ENCODE measurements around the gene GNG10. TPM values are rescaled to one million over a fixed set of nuclear protein-coding genes. Genes with fewer than 3 reads are reported as not detected.
A peak's percentile ranks its signal among the peaks of the same experiment; 100 is the strongest.

Gene GNG10
- total and polyA plus RNA-seq, 9 of the 15 experiments (the other 6 are each of a cell fraction or from before 2014, with no cell fraction given) = 13.1 to 37.8 (median 28.4) TPM

GRCh38 chr9:111630964-111631213 lies 30.5 kb upstream of the GNG10 start (continued):
- no peak for TF ChIP-seq ZNF592 (IDR thresholded peaks at IDR 0.05)
- TF ChIP-seq ZNF395 (CRISPR knock-in tag; IDR thresholded peaks at IDR 0.05) = peak; percentile 25; the same call in 1 of the 2 replicates
- TF ChIP-seq ZC3H8 (IDR thresholded peaks at IDR 0.05) = no peak
- no peak for TF ChIP-seq ZBTB26 (CRISPR knock-in tag; IDR thresholded peaks at IDR 0.05)
- TF ChIP-seq ETV5 (CRISPR knock-in tag; IDR thresholded peaks at IDR 0.05; ENCODE audit: low read depth) = no peak
- no peak for TF ChIP-seq BRCA1 (IDR thresholded peaks at IDR 0.05)
- TF ChIP-seq BRCA1 (CRISPR knock-in tag; IDR thresholded peaks at IDR 0.05) = no peak
- TF ChIP-seq ELF1 (tag; IDR thresholded peaks at IDR 0.05) = peak; percentile 71; the same call in 1 of the 2 replicates
- no peak for TF ChIP-seq ZNF41 (CRISPR knock-in tag; conservative IDR thresholded peaks at IDR 0.05)
- TF ChIP-seq HINFP (tag; conservative IDR thresholded peaks at IDR 0.05; ENCODE audit: low read depth) = no peak
- no peak for TF ChIP-seq E4F1 (CRISPR knock-in tag; IDR thresholded peaks at IDR 0.05; ENCODE audit: borderline replicate concordance)
- TF ChIP-seq MAZ (CRISPR knock-in tag; conservative IDR thresholded peaks at IDR 0.05 in 1 of 2, IDR thresholded peaks at IDR 0.05 in 1 of 2) = peak in 1 of 2 experiments; percentile 53; a peak in 2 of 4 replicates
- TF ChIP-seq DLX4 (CRISPR knock-in tag; IDR thresholded peaks at IDR 0.05) = no peak
- TF ChIP-seq TBP (optimal IDR thresholded peaks at IDR 0.05; ENCODE audit: low read depth, low read length) = no peak
- no peak for TF ChIP-seq NFE2 (IDR thresholded peaks at IDR 0.05; ENCODE audit: low read depth)
- no peak for TF ChIP-seq FUS (optimal IDR thresholded peaks at IDR 0.05; ENCODE audit: low read depth, low read length)

Data from K562 (cell line).